Measurements from ENCODE around the gene ANKS1B.

DNA sequence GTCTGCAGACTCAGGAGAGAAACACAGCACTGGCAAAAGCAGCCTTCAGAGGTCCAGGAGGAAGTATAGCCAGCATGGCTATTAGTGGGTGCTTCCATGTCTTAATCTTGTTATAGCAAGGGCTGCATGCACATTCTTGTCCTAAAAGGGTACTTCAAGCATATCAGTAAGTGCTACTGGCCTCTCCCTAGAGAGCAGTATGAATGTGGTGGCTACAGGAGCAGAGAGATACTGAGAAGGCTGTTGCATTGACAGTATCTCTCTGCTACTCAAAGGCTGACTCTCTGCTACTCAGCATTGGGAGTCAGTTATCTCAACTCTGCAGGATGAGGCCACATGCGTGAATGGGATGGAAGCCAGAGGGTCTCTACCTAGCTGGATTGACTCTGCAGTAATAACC is 335.2 kb downstream of the ANKS1B start:
- TF ChIP-seq, protein P1, sequence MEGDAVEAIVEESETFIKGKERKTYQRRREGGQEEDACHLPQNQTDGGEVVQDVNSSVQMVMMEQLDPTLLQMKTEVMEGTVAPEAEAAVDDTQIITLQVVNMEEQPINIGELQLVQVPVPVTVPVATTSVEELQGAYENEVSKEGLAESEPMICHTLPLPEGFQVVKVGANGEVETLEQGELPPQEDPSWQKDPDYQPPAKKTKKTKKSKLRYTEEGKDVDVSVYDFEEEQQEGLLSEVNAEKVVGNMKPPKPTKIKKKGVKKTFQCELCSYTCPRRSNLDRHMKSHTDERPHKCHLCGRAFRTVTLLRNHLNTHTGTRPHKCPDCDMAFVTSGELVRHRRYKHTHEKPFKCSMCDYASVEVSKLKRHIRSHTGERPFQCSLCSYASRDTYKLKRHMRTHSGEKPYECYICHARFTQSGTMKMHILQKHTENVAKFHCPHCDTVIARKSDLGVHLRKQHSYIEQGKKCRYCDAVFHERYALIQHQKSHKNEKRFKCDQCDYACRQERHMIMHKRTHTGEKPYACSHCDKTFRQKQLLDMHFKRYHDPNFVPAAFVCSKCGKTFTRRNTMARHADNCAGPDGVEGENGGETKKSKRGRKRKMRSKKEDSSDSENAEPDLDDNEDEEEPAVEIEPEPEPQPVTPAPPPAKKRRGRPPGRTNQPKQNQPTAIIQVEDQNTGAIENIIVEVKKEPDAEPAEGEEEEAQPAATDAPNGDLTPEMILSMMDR (conservative IDR thresholded peaks at IDR 0.05; ENCODE audit: low read length): no peak
- TF ChIP-seq EZH2phosphoT487 (IDR thresholded peaks at IDR 0.05; ENCODE audit: borderline replicate concordance): no peak
